Measurements from ENCODE around the gene TNFRSF1A.

GRCh38 chr12:6352193-6353173, 10.6 kb upstream of the TNFRSF1A start:
- TF ChIP-seq, protein P1, sequence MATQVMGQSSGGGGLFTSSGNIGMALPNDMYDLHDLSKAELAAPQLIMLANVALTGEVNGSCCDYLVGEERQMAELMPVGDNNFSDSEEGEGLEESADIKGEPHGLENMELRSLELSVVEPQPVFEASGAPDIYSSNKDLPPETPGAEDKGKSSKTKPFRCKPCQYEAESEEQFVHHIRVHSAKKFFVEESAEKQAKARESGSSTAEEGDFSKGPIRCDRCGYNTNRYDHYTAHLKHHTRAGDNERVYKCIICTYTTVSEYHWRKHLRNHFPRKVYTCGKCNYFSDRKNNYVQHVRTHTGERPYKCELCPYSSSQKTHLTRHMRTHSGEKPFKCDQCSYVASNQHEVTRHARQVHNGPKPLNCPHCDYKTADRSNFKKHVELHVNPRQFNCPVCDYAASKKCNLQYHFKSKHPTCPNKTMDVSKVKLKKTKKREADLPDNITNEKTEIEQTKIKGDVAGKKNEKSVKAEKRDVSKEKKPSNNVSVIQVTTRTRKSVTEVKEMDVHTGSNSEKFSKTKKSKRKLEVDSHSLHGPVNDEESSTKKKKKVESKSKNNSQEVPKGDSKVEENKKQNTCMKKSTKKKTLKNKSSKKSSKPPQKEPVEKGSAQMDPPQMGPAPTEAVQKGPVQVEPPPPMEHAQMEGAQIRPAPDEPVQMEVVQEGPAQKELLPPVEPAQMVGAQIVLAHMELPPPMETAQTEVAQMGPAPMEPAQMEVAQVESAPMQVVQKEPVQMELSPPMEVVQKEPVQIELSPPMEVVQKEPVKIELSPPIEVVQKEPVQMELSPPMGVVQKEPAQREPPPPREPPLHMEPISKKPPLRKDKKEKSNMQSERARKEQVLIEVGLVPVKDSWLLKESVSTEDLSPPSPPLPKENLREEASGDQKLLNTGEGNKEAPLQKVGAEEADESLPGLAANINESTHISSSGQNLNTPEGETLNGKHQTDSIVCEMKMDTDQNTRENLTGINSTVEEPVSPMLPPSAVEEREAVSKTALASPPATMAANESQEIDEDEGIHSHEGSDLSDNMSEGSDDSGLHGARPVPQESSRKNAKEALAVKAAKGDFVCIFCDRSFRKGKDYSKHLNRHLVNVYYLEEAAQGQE (IDR thresholded peaks at IDR 0.05; ENCODE audit: borderline replicate concordance) = no peak
- TF ChIP-seq, protein P2, sequence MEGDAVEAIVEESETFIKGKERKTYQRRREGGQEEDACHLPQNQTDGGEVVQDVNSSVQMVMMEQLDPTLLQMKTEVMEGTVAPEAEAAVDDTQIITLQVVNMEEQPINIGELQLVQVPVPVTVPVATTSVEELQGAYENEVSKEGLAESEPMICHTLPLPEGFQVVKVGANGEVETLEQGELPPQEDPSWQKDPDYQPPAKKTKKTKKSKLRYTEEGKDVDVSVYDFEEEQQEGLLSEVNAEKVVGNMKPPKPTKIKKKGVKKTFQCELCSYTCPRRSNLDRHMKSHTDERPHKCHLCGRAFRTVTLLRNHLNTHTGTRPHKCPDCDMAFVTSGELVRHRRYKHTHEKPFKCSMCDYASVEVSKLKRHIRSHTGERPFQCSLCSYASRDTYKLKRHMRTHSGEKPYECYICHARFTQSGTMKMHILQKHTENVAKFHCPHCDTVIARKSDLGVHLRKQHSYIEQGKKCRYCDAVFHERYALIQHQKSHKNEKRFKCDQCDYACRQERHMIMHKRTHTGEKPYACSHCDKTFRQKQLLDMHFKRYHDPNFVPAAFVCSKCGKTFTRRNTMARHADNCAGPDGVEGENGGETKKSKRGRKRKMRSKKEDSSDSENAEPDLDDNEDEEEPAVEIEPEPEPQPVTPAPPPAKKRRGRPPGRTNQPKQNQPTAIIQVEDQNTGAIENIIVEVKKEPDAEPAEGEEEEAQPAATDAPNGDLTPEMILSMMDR (IDR thresholded peaks at IDR 0.05; ENCODE audit: poor library complexity, severe bottlenecking) = no peak
